H9 (cell line): ENCODE measurements around the gene C16orf87. TPM values are rescaled to one million over a fixed set of nuclear protein-coding genes. Genes with fewer than 3 reads are reported as not detected.

Experiments
- DNase-seq: peaks from one replicate; pipeline ENCODE4 v3.0.0-alpha.2; 2017
- H2AFZ ChIP-seq: one replicate; pipeline ENCODE4 v1.6.1; 2013; ENCODE audit warnings: mild to moderate bottlenecking, low read length, control low read depth, moderate library complexity
- H2AK5ac ChIP-seq: 2 replicates; pipeline ENCODE4 v1.6.1; 2013; ENCODE audit warnings: low read length, control low read depth, mixed read lengths; ENCODE audit not compliant: insufficient read length
- H2BK120ac ChIP-seq: one replicate; pipeline ENCODE4 v1.6.1; 2013; ENCODE audit warnings: low read depth, mild to moderate bottlenecking, low read length, control low read depth, inconsistent platforms; ENCODE audit not compliant: poor library complexity, severe bottlenecking
- H2BK12ac ChIP-seq: 2 replicates; pipeline ENCODE4 v1.6.1; 2013; ENCODE audit warnings: low read length, control low read depth, mixed read lengths, low read depth; ENCODE audit not compliant: insufficient read length
- H2BK15ac ChIP-seq: 2 replicates; pipeline ENCODE4 v1.6.1; 2013; ENCODE audit warnings: low read depth, low read length, control low read depth
- H2BK20ac ChIP-seq: one replicate; pipeline ENCODE4 v1.6.1; 2013; ENCODE audit warnings: low read depth, mild to moderate bottlenecking, low read length, control low read depth, inconsistent platforms; ENCODE audit not compliant: poor library complexity, severe bottlenecking
- H2BK5ac ChIP-seq: 2 replicates; pipeline ENCODE4 v1.6.1; 2013; ENCODE audit warnings: low read length, control low read depth, mixed read lengths; ENCODE audit not compliant: insufficient read length
- H3K14ac ChIP-seq: 2 replicates; pipeline ENCODE4 v1.6.1; 2013; ENCODE audit warnings: low read length, control low read depth; ENCODE audit not compliant: insufficient read depth
- H3K18ac ChIP-seq: 2 replicates; pipeline ENCODE4 v1.6.1; 2013; ENCODE audit warnings: low read depth, mild to moderate bottlenecking, mixed read lengths, low read length, control low read depth; ENCODE audit not compliant: insufficient read length
- H3K23ac ChIP-seq: 2 replicates; pipeline ENCODE4 v1.6.1; 2013; ENCODE audit warnings: low read length, control low read depth, mixed read lengths, low read depth; ENCODE audit not compliant: insufficient read length
- H3K23me2 ChIP-seq: 2 replicates; pipeline ENCODE4 v1.6.1; 2013; ENCODE audit warnings: low read depth, mild to moderate bottlenecking, mixed read lengths, low read length, control low read depth; ENCODE audit not compliant: insufficient read length, poor library complexity, severe bottlenecking
- H3K27ac ChIP-seq: 2 replicates; pipeline ENCODE4 v1.5.1; 2013; ENCODE audit warnings: low read length, control low read depth, mixed read lengths, low read depth; ENCODE audit not compliant: insufficient read length
- H3K27me3 ChIP-seq: 2 replicates; pipeline ENCODE4 v1.6.1; 2013; ENCODE audit warnings: low read length, control low read depth, inconsistent platforms; ENCODE audit not compliant: insufficient read depth
- H3K4ac ChIP-seq: 2 replicates; pipeline ENCODE4 v1.6.1; 2013; ENCODE audit warnings: low read depth, mild to moderate bottlenecking, control low read depth, inconsistent platforms, low read length, moderate library complexity
- H3K4me1 ChIP-seq: 2 replicates; pipeline ENCODE4 v1.6.1; 2013; ENCODE audit warnings: low read length, control low read depth, inconsistent platforms; ENCODE audit not compliant: insufficient read depth
- H3K4me2 ChIP-seq: 2 replicates; pipeline ENCODE4 v1.6.1; 2013; ENCODE audit warnings: low read length, control low read depth, mixed read lengths; ENCODE audit not compliant: insufficient read length, insufficient read depth
- H3K56ac ChIP-seq: 2 replicates; pipeline ENCODE4 v1.6.1; 2013; ENCODE audit warnings: low read depth, mild to moderate bottlenecking, mixed read lengths, low read length, control low read depth; ENCODE audit not compliant: insufficient read length
- H3K79me1 ChIP-seq: 2 replicates; pipeline ENCODE4 v1.6.1; 2013; ENCODE audit warnings: low read depth, mild to moderate bottlenecking, moderate library complexity, low read length, control low read depth, inconsistent platforms; ENCODE audit not compliant: insufficient read depth, poor library complexity, severe bottlenecking
- H3K79me2 ChIP-seq: 2 replicates; pipeline ENCODE4 v1.6.1; 2013; ENCODE audit warnings: low read length, control low read depth, inconsistent platforms; ENCODE audit not compliant: insufficient read depth
- H3K9ac ChIP-seq: 2 replicates; pipeline ENCODE4 v1.6.1; 2013; ENCODE audit warnings: low read length, control low read depth, mixed read lengths; ENCODE audit not compliant: insufficient read length; ENCODE audit errors: extremely low read depth
- H3K9me3 ChIP-seq: one replicate; pipeline ENCODE4 v1.6.1; 2013; ENCODE audit warnings: low read depth, low read length, inconsistent platforms; ENCODE audit not compliant: control insufficient read depth
- H3T11ph ChIP-seq: one replicate; pipeline ENCODE4 v1.6.1; 2013; ENCODE audit warnings: mild to moderate bottlenecking, low read length, control low read depth, inconsistent platforms
- H4K20me1 ChIP-seq: one replicate; pipeline ENCODE4 v1.6.1; 2013; ENCODE audit not compliant: control insufficient read depth, insufficient read length, insufficient read depth
- H4K5ac ChIP-seq: 2 replicates; pipeline ENCODE4 v1.6.1; 2013; ENCODE audit warnings: low read depth, mild to moderate bottlenecking, mixed read lengths, low read length, control low read depth; ENCODE audit not compliant: insufficient read length
- H4K8ac ChIP-seq: replicated peaks from 2 replicates; pipeline ENCODE4 v1.6.1; 2013; ENCODE audit warnings: low read length, control low read depth, mixed read lengths, low read depth; ENCODE audit not compliant: insufficient read length
- H4K91ac ChIP-seq: 2 replicates; pipeline ENCODE4 v1.6.1; 2013; ENCODE audit warnings: low read depth, mild to moderate bottlenecking, moderate library complexity, mixed read lengths, low read length, control low read depth; ENCODE audit not compliant: insufficient read length
- H3K27ac Mint-ChIP-seq, 3 experiments: 2 replicates in 2 of 3; 3 replicates in 1 of 3; pipeline ENCODE4 v1.8.0; 2020 to 2021; ENCODE audit warnings: mixed read lengths in 3 of 3, mild to moderate bottlenecking in 1 of 3, moderate library complexity in 1 of 3
- H3K27me3 Mint-ChIP-seq: 2 replicates; pipeline ENCODE4 v1.8.0; 2021; ENCODE audit warnings: low read depth, mild to moderate bottlenecking, moderate library complexity, mixed read lengths
- H3K36me3 Mint-ChIP-seq, 3 experiments: 2 replicates in 2 of 3; 3 replicates in 1 of 3; pipeline ENCODE4 v1.8.0; 2020 to 2021; ENCODE audit warnings: low read depth in 3 of 3, mixed read lengths in 3 of 3; ENCODE audit not compliant: insufficient read depth in 1 of 3
- H3K4me1 Mint-ChIP-seq, 2 experiments: 2 replicates each; pipeline ENCODE4 v1.8.0; 2020; ENCODE audit warnings: mixed read lengths in 2 of 2
- H3K4me3 Mint-ChIP-seq, 2 experiments: 2 replicates in 1 of 2; 3 replicates in 1 of 2; pipeline ENCODE4 v1.8.0; 2020 to 2021; ENCODE audit warnings: mild to moderate bottlenecking in 2 of 2, mixed read lengths in 2 of 2, moderate library complexity in 1 of 2
- H3K9me3 Mint-ChIP-seq, 2 experiments: 2 replicates in 1 of 2; 3 replicates in 1 of 2; pipeline ENCODE4 v1.8.0; 2020; ENCODE audit warnings: mild to moderate bottlenecking in 2 of 2, mixed read lengths in 2 of 2, moderate library complexity in 1 of 2
- CTCF ChIP-seq: fragments of 200-600 bp; sonication (generic); conservative IDR thresholded peaks from 3 replicates; pipeline ENCODE4 v1.8.0; 2021; ENCODE audit warnings: antibody characterized with exemption, mild to moderate bottlenecking
- WGBS: extraction: QIAGEN DNeasy Blood & Tissue Kit; methylation state at CpG from one replicate; pipeline ENCODE4 v1.1.7; 2013; ENCODE audit warnings: missing lambda C conversion rate, low lambda C conversion rate, mixed read lengths; ENCODE audit not compliant: insufficient read length; ENCODE audit errors: extremely low coverage; 5-methylcytosine and 5-hydroxymethylcytosine counted together
- total RNA-seq: library from RNA; stranded (reverse); gene quantifications from 2 replicates; pipeline ENCODE4 v1.2.1, GENCODE V29; 2021

Gene C16orf87
- total RNA-seq, 1 experiment from 2014 or later = 16.7 TPM

- Histone ChIP-seq H2BK120ac (no peak overlapping the region), H3K23ac (no peak overlapping the region), H3K27me3 (no peaks in the 10 kb centered on the region), H3K56ac (no peak overlapping the region), H2BK12ac (no peak overlapping the region), H2BK5ac (no peak overlapping the region), H3K14ac (no peak overlapping the region), H3K9ac (no peak overlapping the region), H4K8ac (no peak overlapping the region), H2BK15ac (no peak overlapping the region), H3K4ac (no peak overlapping the region), H3K18ac (no peak overlapping the region), H3K4me1 (peaks cover 6% of the 10 kb centered on the region; the same call in 1 of the 2 replicates), H3T11ph (no peak overlapping the region), H4K20me1 (no peaks in the 10 kb centered on the region), H3K79me2 (no peaks in the 10 kb centered on the region), H2BK20ac (no peak overlapping the region), H3K79me1 (no peaks in the 10 kb centered on the region), H2AK5ac (no peak overlapping the region), H2AFZ (no peak overlapping the region), H3K27ac (no peak overlapping the region), H4K91ac (no peak overlapping the region), H3K4me2 (no peak overlapping the region), H3K9me3 (no peaks in the 10 kb centered on the region), H4K5ac (no peak overlapping the region), H3K23me2 (no peaks in the 10 kb centered on the region)
- no peak overlapping the region for H3K27ac Mint-ChIP-seq
- peaks cover 5 to 15% (median 9%) of the 10 kb centered on the region in 3 experiments; a peak in 6 of 7 replicates for H3K36me3 Mint-ChIP-seq
- no peak overlapping the region for H3K4me3 Mint-ChIP-seq
- no peak for DNase-seq
- TF ChIP-seq CTCF = no peak
- no peaks in the 10 kb centered on the region for H3K27me3 Mint-ChIP-seq
- WGBS = no CpG with 5 or more reads among the region's 4 CpGs
- peaks cover 12 to 14% of the 10 kb centered on the region in 2 experiments for H3K4me1 Mint-ChIP-seq
- peaks cover 11 to 21% of the 10 kb centered on the region in 2 experiments for H3K9me3 Mint-ChIP-seq
Observed at GRCh38 chr16:46783800-46784199, 47.2 kb downstream of the C16orf87 start.
